Midbrain (tissue), 1 donor: ENCODE measurements around the gene SLC10A7.

ENCODE experiments used
- DNase-seq: peaks from one replicate; lab custom pipeline; 2025; lab: John Stamatoyannopoulos, UW

SLC10A7 gene

GRCh38 chr4:146439437-146439836 lies 82.3 kb downstream of the SLC10A7 start:
- no peak for DNase-seq

GRCh38 chr4:146437778-146438177 lies 84.0 kb downstream of the SLC10A7 start:
- no peak for DNase-seq

- no peak for DNase-seq
These were observed 85.1 kb downstream of the SLC10A7 start for GRCh38 chr4:146436423-146437162.

- no peak for DNase-seq
These were observed 85.8 kb downstream of the SLC10A7 start for GRCh38 chr4:146435962-146436361.

- DNase-seq: no peak
These were observed 89.7 kb downstream of the SLC10A7 start for GRCh38 chr4:146432065-146432464.

GRCh38 chr4:146428298-146428697 lies 93.4 kb downstream of the SLC10A7 start:
- DNase-seq: no peak

- no peak for DNase-seq
These were observed 103.9 kb downstream of the SLC10A7 start for GRCh38 chr4:146417822-146418221.

GRCh38 chr4:146415829-146416228 lies 105.9 kb downstream of the SLC10A7 start:
- DNase-seq: no peak

- DNase-seq: no peak
These were observed 114.1 kb downstream of the SLC10A7 start for GRCh38 chr4:146407669-146408084.

GRCh38 chr4:146407257-146407656 lies 114.5 kb downstream of the SLC10A7 start:
- DNase-seq: no peak

GRCh38 chr4:146401274-146401673 lies 120.5 kb downstream of the SLC10A7 start:
- no peak for DNase-seq

- no peak for DNase-seq
These were observed 122.8 kb downstream of the SLC10A7 start for GRCh38 chr4:146398896-146399445.

GRCh38 chr4:146398404-146398803 lies 123.3 kb downstream of the SLC10A7 start:
- no peak for DNase-seq

GRCh38 chr4:146389561-146389960 lies 132.2 kb downstream of the SLC10A7 start:
- DNase-seq: no peak

- no peak for DNase-seq
These were observed 139.5 kb downstream of the SLC10A7 start for GRCh38 chr4:146382194-146382593.

- DNase-seq: no peak
These were observed 140.4 kb downstream of the SLC10A7 start for GRCh38 chr4:146381263-146381872.

GRCh38 chr4:146379744-146380143 lies 142.0 kb downstream of the SLC10A7 start:
- no peak for DNase-seq

- no peak for DNase-seq
These were observed 149.9 kb downstream of the SLC10A7 start for GRCh38 chr4:146371812-146372211.

- no peak for DNase-seq
These were observed 150.9 kb downstream of the SLC10A7 start for GRCh38 chr4:146370841-146371240.

GRCh38 chr4:146369446-146369845 lies 152.3 kb downstream of the SLC10A7 start:
- DNase-seq: no peak

- DNase-seq: no peak
These were observed 153.5 kb downstream of the SLC10A7 start for GRCh38 chr4:146368209-146368608.

- no peak for DNase-seq
These were observed 154.4 kb downstream of the SLC10A7 start for GRCh38 chr4:146367347-146367746.

GRCh38 chr4:146359771-146360170 lies 162.0 kb downstream of the SLC10A7 start:
- no peak for DNase-seq
